IPS-18a (cell line): ENCODE results near the gene HAPLN1.

Experiments
- H3K27ac ChIP-seq: one replicate; pipeline ENCODE4 v1.5.1; 2013; ENCODE audit warnings: low read length
- H3K27me3 ChIP-seq: one replicate; pipeline ENCODE4 v1.6.1; 2013; ENCODE audit warnings: mild to moderate bottlenecking, low read length; ENCODE audit not compliant: control insufficient read depth, insufficient read depth
- H3K36me3 ChIP-seq: one replicate; pipeline ENCODE4 v1.6.1; 2013; ENCODE audit warnings: low read depth, low read length; ENCODE audit not compliant: control insufficient read depth
- H3K4me1 ChIP-seq: one replicate; pipeline ENCODE4 v1.6.1; 2013; ENCODE audit warnings: low read depth, low read length; ENCODE audit not compliant: control insufficient read depth
- H3K4me3 ChIP-seq: one replicate; pipeline ENCODE4 v1.5.1; 2013; ENCODE audit warnings: low read length
- H3K9ac ChIP-seq: one replicate; pipeline ENCODE4 v1.6.1; 2013; ENCODE audit warnings: mild to moderate bottlenecking, low read length, moderate library complexity
- H3K9me3 ChIP-seq: one replicate; pipeline ENCODE4 v1.6.1; 2013; ENCODE audit warnings: low read depth, low read length; ENCODE audit not compliant: control insufficient read depth

The HAPLN1 gene

GRCh38 chr5:83715236-83716065 lies 5.2 kb downstream of the HAPLN1 start:
- H3K4me1 ChIP-seq = peaks cover 11% of the 10 kb centered on the region
- H3K27me3 ChIP-seq = no peaks in the 10 kb centered on the region
- no peaks in the 10 kb centered on the region for H3K36me3 ChIP-seq
- no peak overlapping the region for H3K9ac ChIP-seq
- no peak overlapping the region for H3K27ac ChIP-seq
- H3K4me3 ChIP-seq = no peak overlapping the region
- H3K9me3 ChIP-seq = no peaks in the 10 kb centered on the region

GRCh38 chr5:83714810-83715209 lies 5.8 kb downstream of the HAPLN1 start:
- Histone ChIP-seq H3K4me1 (peaks cover 11% of the 10 kb centered on the region), H3K27ac (no peak overlapping the region), H3K9me3 (no peaks in the 10 kb centered on the region), H3K4me3 (no peak overlapping the region), H3K36me3 (no peaks in the 10 kb centered on the region), H3K9ac (no peak overlapping the region), H3K27me3 (no peaks in the 10 kb centered on the region)

- H3K27me3 ChIP-seq = no peaks in the 10 kb centered on the region
- peaks cover 11% of the 10 kb centered on the region for H3K4me1 ChIP-seq
- H3K9me3 ChIP-seq = peaks cover 3% of the 10 kb centered on the region
- no peak overlapping the region for H3K9ac ChIP-seq
- no peaks in the 10 kb centered on the region for H3K36me3 ChIP-seq
- H3K4me3 ChIP-seq = no peak overlapping the region
- H3K27ac ChIP-seq = no peak overlapping the region
Observed at GRCh38 chr5:83711982-83712601, 8.6 kb downstream of the HAPLN1 start.

GRCh38 chr5:83709973-83710372 lies 10.7 kb downstream of the HAPLN1 start:
- Histone ChIP-seq H3K36me3 (no peaks in the 10 kb centered on the region), H3K9ac (no peak overlapping the region), H3K9me3 (peaks cover 3% of the 10 kb centered on the region), H3K4me3 (no peak overlapping the region), H3K27ac (no peak overlapping the region), H3K27me3 (no peaks in the 10 kb centered on the region), H3K4me1 (peaks cover 5% of the 10 kb centered on the region)

GRCh38 chr5:83708170-83708569 lies 12.5 kb downstream of the HAPLN1 start:
- Histone ChIP-seq H3K9me3 (peaks cover 3% of the 10 kb centered on the region), H3K4me3 (no peak overlapping the region), H3K36me3 (no peaks in the 10 kb centered on the region), H3K4me1 (no peaks in the 10 kb centered on the region), H3K27me3 (no peaks in the 10 kb centered on the region), H3K9ac (no peak overlapping the region), H3K27ac (no peak overlapping the region)

- Histone ChIP-seq H3K36me3 (no peaks in the 10 kb centered on the region), H3K27me3 (no peaks in the 10 kb centered on the region), H3K4me1 (no peaks in the 10 kb centered on the region), H3K9me3 (no peaks in the 10 kb centered on the region), H3K27ac (no peak overlapping the region), H3K4me3 (no peak overlapping the region), H3K9ac (no peak overlapping the region)
Observed at GRCh38 chr5:83703059-83703458, 17.6 kb downstream of the HAPLN1 start.

- Histone ChIP-seq H3K9ac (no peak overlapping the region), H3K4me1 (no peaks in the 10 kb centered on the region), H3K9me3 (no peaks in the 10 kb centered on the region), H3K27ac (no peak overlapping the region), H3K36me3 (no peaks in the 10 kb centered on the region), H3K27me3 (no peaks in the 10 kb centered on the region), H3K4me3 (no peak overlapping the region)
Observed at GRCh38 chr5:83701886-83702285, 18.8 kb downstream of the HAPLN1 start.

- Histone ChIP-seq H3K9ac (no peak overlapping the region), H3K36me3 (no peaks in the 10 kb centered on the region), H3K4me3 (no peak overlapping the region), H3K4me1 (no peaks in the 10 kb centered on the region), H3K27ac (no peak overlapping the region), H3K9me3 (no peaks in the 10 kb centered on the region), H3K27me3 (no peaks in the 10 kb centered on the region)
Observed at GRCh38 chr5:83689881-83690280, 30.8 kb downstream of the HAPLN1 start.

GRCh38 chr5:83688281-83688680 lies 32.4 kb downstream of the HAPLN1 start:
- Histone ChIP-seq H3K36me3 (no peaks in the 10 kb centered on the region), H3K4me3 (no peak overlapping the region), H3K9me3 (no peaks in the 10 kb centered on the region), H3K9ac (no peak overlapping the region), H3K4me1 (peaks cover 9% of the 10 kb centered on the region), H3K27me3 (no peaks in the 10 kb centered on the region), H3K27ac (no peak overlapping the region)

- Histone ChIP-seq H3K9ac (no peak overlapping the region), H3K4me1 (peaks cover 18% of the 10 kb centered on the region), H3K9me3 (no peaks in the 10 kb centered on the region), H3K27me3 (no peaks in the 10 kb centered on the region), H3K36me3 (no peaks in the 10 kb centered on the region), H3K27ac (no peak overlapping the region), H3K4me3 (no peak overlapping the region)
Observed at GRCh38 chr5:83687124-83687619, 33.5 kb downstream of the HAPLN1 start.

GRCh38 chr5:83686251-83686650 lies 34.4 kb downstream of the HAPLN1 start:
- no peak overlapping the region for H3K27ac ChIP-seq
- H3K36me3 ChIP-seq = no peaks in the 10 kb centered on the region
- H3K4me1 ChIP-seq = peaks cover 18% of the 10 kb centered on the region
- H3K4me3 ChIP-seq = no peak overlapping the region
- H3K9me3 ChIP-seq = no peaks in the 10 kb centered on the region
- H3K27me3 ChIP-seq = no peaks in the 10 kb centered on the region
- H3K9ac ChIP-seq = no peak overlapping the region

- peaks cover 18% of the 10 kb centered on the region for H3K4me1 ChIP-seq
- no peaks in the 10 kb centered on the region for H3K36me3 ChIP-seq
- H3K4me3 ChIP-seq = no peak overlapping the region
- H3K27ac ChIP-seq = no peak overlapping the region
- H3K27me3 ChIP-seq = no peaks in the 10 kb centered on the region
- no peaks in the 10 kb centered on the region for H3K9me3 ChIP-seq
- no peak overlapping the region for H3K9ac ChIP-seq
Observed at GRCh38 chr5:83683836-83684235, 36.8 kb downstream of the HAPLN1 start.
